A549 (cell line): ENCODE measurements around the gene TRAPPC6A.
A peak's percentile ranks its signal among the peaks of the same experiment; 100 is the strongest.

Source experiments
- CTCF ChIP-seq: fragments of >200 bp; sonication (Bioruptor Twin); formaldehyde crosslinking; IDR thresholded peaks from 3 replicates; pipeline ENCODE4 v1.5.1; 2016
- JUNB ChIP-seq: fragments of >200 bp; sonication (Bioruptor Twin); formaldehyde crosslinking; IDR thresholded peaks from 2 replicates; pipeline ENCODE4 v1.6.1; 2016
- MAX ChIP-seq: IDR thresholded peaks from 2 replicates; pipeline ENCODE4 v1.6.1; 2012
- POLR2A ChIP-seq: IDR thresholded peaks from 2 replicates; pipeline ENCODE4 v1.6.1; 2012; ENCODE audit warnings: mild to moderate bottlenecking, low read length
- SREBF2 ChIP-seq: fragments of 450-650 bp; IDR thresholded peaks from 2 replicates; pipeline ENCODE4 v1.6.1; 2014; ENCODE audit warnings: mild to moderate bottlenecking, moderate library complexity
- USF2 ChIP-seq: fragments of 450-650 bp; IDR thresholded peaks from 2 replicates; pipeline ENCODE4 v1.6.1; 2014; ENCODE audit warnings: antibody characterized with exemption

GRCh38 chr19:45125975-45126493 is 52.0 kb downstream of the TRAPPC6A start:
- TF ChIP-seq CTCF (peak; percentile 75), POLR2A (no peak), MAX (peak; percentile 64; the same call in 1 of the 2 replicates), USF2 (no peak), JUNB (no peak), SREBF2 (no peak)
